IMR-90 (cell line): Measurements from ENCODE around the gene MOXD1. TPM values are rescaled to one million over a fixed set of nuclear protein-coding genes. Genes with fewer than 3 reads are reported as not detected.

ENCODE experiments used
- ATAC-seq: fragments of 200-7000 bp; cut with Tn5 transposase; 2 replicates; pipeline ENCODE4 v1.9.1; 2020; ENCODE audit warnings: low read depth, mild to moderate bottlenecking, moderate library complexity
- BruUV-seq: library from RNA; stranded (reverse); fragments of 400-500 nt; replicated peaks from 2 replicates; lab custom pipeline; 2021; lab: Mats Ljungman, UMichigan
- CTCF ChIA-PET: fragments of 300-600 bp; formaldehyde crosslinking; extraction: SDS; loops from one replicate; lab custom pipeline; 2021; ENCODE audit warnings: antibody characterized with exemption; lab: Yijun Ruan, JAX
- POLR2A ChIA-PET: fragments of 300-600 bp; sonication (Branson Sonifier 250); formaldehyde crosslinking; loops from one replicate; lab custom pipeline; 2022; ENCODE audit warnings: antibody characterized with exemption; ENCODE audit not compliant: unreplicated experiment; lab: Charles Lee
- DNase-seq: peaks from one replicate; pipeline ENCODE4 v3.0.0; 2013
- H2AFZ ChIP-seq: replicated peaks from 2 replicates; pipeline ENCODE3; 2013; ENCODE audit warnings: low read length, mild to moderate bottlenecking; ENCODE audit not compliant: poor library complexity
- H2AK5ac ChIP-seq: 2 replicates; pipeline ENCODE4 v1.6.1; 2013; ENCODE audit warnings: low read depth, low read length, inconsistent platforms
- H2AK9ac ChIP-seq: replicated peaks from 2 replicates; pipeline ENCODE3; 2013; ENCODE audit warnings: mild to moderate bottlenecking, low read depth, low read length, moderate library complexity; ENCODE audit not compliant: poor library complexity
- H2BK120ac ChIP-seq: 2 replicates; pipeline ENCODE4 v1.6.1; 2013; ENCODE audit warnings: low read depth, low read length, inconsistent platforms
- H2BK15ac ChIP-seq: 3 replicates; pipeline ENCODE4 v1.6.1; 2013; ENCODE audit warnings: low read depth, low read length, inconsistent platforms
- H2BK20ac ChIP-seq: 2 replicates; pipeline ENCODE4 v1.6.1; 2013; ENCODE audit warnings: low read depth, mild to moderate bottlenecking, inconsistent platforms, low read length, moderate library complexity
- H2BK5ac ChIP-seq: 2 replicates; pipeline ENCODE4 v1.6.1; 2013; ENCODE audit warnings: mild to moderate bottlenecking, low read depth, low read length, inconsistent platforms; ENCODE audit not compliant: poor library complexity, severe bottlenecking
- H3K14ac ChIP-seq: replicated peaks from 2 replicates; pipeline ENCODE4 v1.6.1; 2013; ENCODE audit warnings: low read depth, low read length, inconsistent platforms
- H3K18ac ChIP-seq: 2 replicates; pipeline ENCODE4 v1.6.1; 2013; ENCODE audit warnings: low read depth, low read length, control low read depth
- H3K23ac ChIP-seq: 2 replicates; pipeline ENCODE4 v1.6.1; 2013; ENCODE audit warnings: low read depth, low read length, inconsistent platforms
- H3K27ac ChIP-seq: 2 replicates; pipeline ENCODE4 v1.5.1; 2013; ENCODE audit warnings: mild to moderate bottlenecking, control low read depth, low read length; ENCODE audit not compliant: insufficient read depth
- H3K27me3 ChIP-seq: 2 replicates; pipeline ENCODE4 v1.6.1; 2013; ENCODE audit warnings: low read length; ENCODE audit not compliant: control insufficient read depth, insufficient read depth
- H3K36me3 ChIP-seq: 2 replicates; pipeline ENCODE4 v1.6.1; 2013; ENCODE audit warnings: low read length, mixed read lengths; ENCODE audit not compliant: control insufficient read depth, insufficient read depth
- H3K4ac ChIP-seq: 2 replicates; pipeline ENCODE4 v1.6.1; 2013; ENCODE audit warnings: low read depth, low read length, inconsistent platforms
- H3K4me1 ChIP-seq: 2 replicates; pipeline ENCODE4 v1.6.1; 2013; ENCODE audit warnings: low read length, mixed read lengths; ENCODE audit not compliant: control insufficient read depth, insufficient read depth
- H3K4me2 ChIP-seq: 2 replicates; pipeline ENCODE4 v1.6.1; 2013; ENCODE audit warnings: low read depth, mild to moderate bottlenecking, control low read depth, low read length, moderate library complexity
- H3K4me3 ChIP-seq: 2 replicates; pipeline ENCODE4 v1.5.1; 2013; ENCODE audit warnings: low read depth, mild to moderate bottlenecking, control low read depth, low read length, moderate library complexity; ENCODE audit not compliant: insufficient read depth
- H3K56ac ChIP-seq: 2 replicates; pipeline ENCODE4 v1.6.1; 2013; ENCODE audit warnings: low read length, inconsistent platforms; ENCODE audit not compliant: insufficient read depth; ENCODE audit errors: extremely low read depth
- H3K79me1 ChIP-seq, 2 experiments: 2 replicates each; pipeline ENCODE4 v1.6.1; 2013; ENCODE audit warnings: low read length in 2 of 2, inconsistent platforms in 1 of 2, low read depth in 1 of 2
- H3K9ac ChIP-seq: 2 replicates; pipeline ENCODE4 v1.6.1; 2013; ENCODE audit warnings: low read depth, low read length, control low read depth
- H3K9me1 ChIP-seq: 2 replicates; pipeline ENCODE4 v1.6.1; 2013; ENCODE audit warnings: low read length, inconsistent platforms; ENCODE audit not compliant: insufficient read depth
- H3K9me3 ChIP-seq: 2 replicates; pipeline ENCODE4 v1.6.1; 2013; ENCODE audit warnings: low read length; ENCODE audit not compliant: control insufficient read depth, insufficient read depth
- H4K20me1 ChIP-seq: 2 replicates; pipeline ENCODE4 v1.6.1; 2013; ENCODE audit warnings: low read length, inconsistent platforms; ENCODE audit not compliant: insufficient read depth
- H4K5ac ChIP-seq: 2 replicates; pipeline ENCODE4 v1.6.1; 2013; ENCODE audit warnings: mild to moderate bottlenecking, low read depth, low read length, control low read depth
- H4K8ac ChIP-seq, 2 experiments: 2 replicates each; pipeline ENCODE4 v1.6.1; 2013; ENCODE audit warnings: low read depth in 2 of 2, low read length in 2 of 2, control low read depth in 1 of 2, inconsistent platforms in 1 of 2
- H4K91ac ChIP-seq: 2 replicates; pipeline ENCODE4 v1.6.1; 2013; ENCODE audit warnings: low read depth, low read length, inconsistent platforms; ENCODE audit not compliant: insufficient read depth
- RAD21 ChIP-seq: IDR thresholded peaks from 2 replicates; pipeline ENCODE4 v1.6.1; 2012; ENCODE audit warnings: low read length, improper control_type of control experiment
- WGBS, 2 experiments: methylation state at CpG; one replicate each; pipeline versions ENCODE4 v1.1.5 to v1.1.7; 2013; ENCODE audit warnings: missing lambda C conversion rate in 2 of 2; ENCODE audit not compliant: insufficient read length in 1 of 2; ENCODE audit errors: extremely low coverage in 2 of 2; 5-methylcytosine and 5-hydroxymethylcytosine counted together
- dilution Hi-C: fragments of 300-500 bp; cut with HindIII; formaldehyde crosslinking; loops from one replicate; pipeline ENCODE4 v1.14.3; 2018; ENCODE audit warnings: low sequenced_read_pairs; ENCODE audit not compliant: unreplicated experiment
- in situ Hi-C: fragments of 300-500 bp; cut with MboI; formaldehyde crosslinking; loops from 3 replicates; pipeline ENCODE4 v1.14.3; 2019; ENCODE audit warnings: low sequenced_read_pairs, inconsistent platforms, mixed read lengths
- intact Hi-C: fragments of 100-400 bp; cut with micrococcal nuclease; formaldehyde crosslinking; loops from 2 replicates; pipeline ENCODE4 v1.10.0; 2022
- polyA plus RNA-seq, 3 experiments: library from polyadenylated mRNA; depleted of rRNA; stranded (reverse); fragments of >200 nt; gene quantifications; 2 replicates each; pipeline ENCODE4 v1.2.3, GENCODE V29; 2012; ENCODE audit warnings: low replicate concordance in 1 of 3
- total RNA-seq: library from RNA; depleted of rRNA; stranded (reverse); fragments of >200 nt; gene quantifications from 2 replicates; pipeline ENCODE4 v1.2.3, GENCODE V29; 2012

Gene MOXD1
- total and polyA plus RNA-seq, 2 of the 4 experiments (the other 2 are of a cell fraction), result 10.0 to 19.4 TPM

GRCh38 chr6:132304891-132305305, 96.4 kb downstream of the MOXD1 start:
- Histone ChIP-seq H3K9ac (no peak overlapping the region), H3K18ac (no peak overlapping the region), H3K56ac (no peak overlapping the region), H3K79me1 (no peaks in the 10 kb centered on the region), H3K14ac (no peak overlapping the region), H3K27me3 (no peaks in the 10 kb centered on the region), H2BK5ac (no peak overlapping the region), H2BK20ac (no peak overlapping the region), H4K20me1 (no peaks in the 10 kb centered on the region), H2BK15ac (no peak overlapping the region), H2AK9ac (no peak overlapping the region), H3K36me3 (no peaks in the 10 kb centered on the region), H3K23ac (no peak overlapping the region), H3K4me3 (no peak overlapping the region), H4K91ac (no peak overlapping the region), H3K9me1 (no peaks in the 10 kb centered on the region), H3K4ac (no peak overlapping the region), H2AK5ac (no peak overlapping the region), H3K9me3 (no peaks in the 10 kb centered on the region; the same call in 1 of the 2 replicates), H4K8ac (no peak overlapping the region), H3K4me2 (no peak overlapping the region), H3K4me1 (no peaks in the 10 kb centered on the region; the same call in 1 of the 2 replicates), H4K5ac (no peak overlapping the region), H3K27ac (no peak overlapping the region), H2BK120ac (no peak overlapping the region), H2AFZ (no peak overlapping the region)
- WGBS, 2 experiments, result no CpG with 5 or more reads among the region's 6 CpGs
- ChIA-PET POLR2A (no interaction called here), CTCF (no interaction called here)
- no peak for TF ChIP-seq RAD21
- BruUV-seq, result no TSS peak
- in situ Hi-C loops, result loop anchor here (10.0 kb wide), 1 partner anchor 180 kb away; no protein-coding TSS in a partner anchor
- ATAC-seq (no peak), DNase-seq (no peak)
- intact Hi-C loops, result no loop called here
- dilution Hi-C loops, result no loop called here
